GM18951 (cell line): ENCODE results near the gene ISOC2.

Source experiments
- POLR2A ChIP-seq: IDR thresholded peaks from 4 replicates; pipeline ENCODE4 v1.6.1; 2011; ENCODE audit warnings: mild to moderate bottlenecking; ENCODE audit not compliant: insufficient read length, insufficient read depth; ENCODE audit errors: extremely low read depth
- in situ Hi-C: fragments of 300-500 bp; cut with MboI; formaldehyde crosslinking; loops from one replicate; pipeline ENCODE4 v1.12.0; 2022; ENCODE audit warnings: low sequenced_read_pairs, mixed read lengths, inconsistent platforms; ENCODE audit not compliant: unreplicated experiment

ISOC2 gene

GRCh38 chr19:55406826-55407549 lies 54.5 kb downstream of the ISOC2 start:
- TF ChIP-seq POLR2A: no peak
- in situ Hi-C loops: loop anchor here (25.0 kb wide), 1 partner anchor 520 kb away; no protein-coding TSS in a partner anchor

- in situ Hi-C loops: loop anchor here (25.0 kb wide), 1 partner anchor 519 kb away; no protein-coding TSS in a partner anchor
- no peak for TF ChIP-seq POLR2A
Measured at GRCh38 chr19:55406091-55406825, 55.2 kb downstream of the ISOC2 start.

GRCh38 chr19:55405638-55406037 lies 55.8 kb downstream of the ISOC2 start:
- TF ChIP-seq POLR2A: no peak
- in situ Hi-C loops: loop anchor here (25.0 kb wide), 1 partner anchor 518 kb away; no protein-coding TSS in a partner anchor
